GM18870 (cell line): ENCODE measurements around the gene ADGRV1.
"Not testable (repeated sequence)": the region's sequence is repeated elsewhere in the genome, so short reads cannot be mapped to it uniquely, and the experiment has no call there.

Experiments used
- ATAC-seq: cut with Tn5 transposase; IDR thresholded peaks from one replicate; pipeline ENCODE4 v1.9.1; 2021; ENCODE audit warnings: moderate library complexity; ENCODE audit not compliant: unreplicated experiment

The ADGRV1 gene

DNA sequence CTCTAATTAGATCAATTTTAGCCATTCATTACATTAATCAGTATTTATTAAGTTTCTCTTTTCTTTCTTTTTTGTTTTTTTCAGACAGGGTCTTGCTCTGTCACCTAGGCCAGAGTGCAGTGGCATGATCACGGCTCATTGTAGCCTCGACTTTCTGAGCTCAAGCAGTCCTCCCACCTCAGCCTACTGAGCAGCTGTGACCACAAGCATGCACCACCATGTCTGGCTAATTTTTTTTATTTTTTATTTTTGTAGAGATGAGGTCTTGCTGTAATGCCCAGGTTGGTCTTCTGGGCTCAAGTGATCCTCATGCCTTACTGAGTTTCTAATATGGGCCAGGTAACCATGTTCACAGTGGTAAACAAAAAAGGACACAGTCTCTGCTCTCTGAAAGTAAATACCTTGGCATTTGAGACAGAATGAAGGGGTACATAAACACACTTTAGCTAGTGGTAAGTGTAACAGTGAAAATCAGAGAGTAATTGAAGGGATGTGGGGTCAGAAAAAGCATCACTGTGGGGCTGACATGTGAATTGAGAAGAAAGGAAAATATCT is 336.3 kb downstream of the ADGRV1 start:
- ATAC-seq = no peak

DNA sequence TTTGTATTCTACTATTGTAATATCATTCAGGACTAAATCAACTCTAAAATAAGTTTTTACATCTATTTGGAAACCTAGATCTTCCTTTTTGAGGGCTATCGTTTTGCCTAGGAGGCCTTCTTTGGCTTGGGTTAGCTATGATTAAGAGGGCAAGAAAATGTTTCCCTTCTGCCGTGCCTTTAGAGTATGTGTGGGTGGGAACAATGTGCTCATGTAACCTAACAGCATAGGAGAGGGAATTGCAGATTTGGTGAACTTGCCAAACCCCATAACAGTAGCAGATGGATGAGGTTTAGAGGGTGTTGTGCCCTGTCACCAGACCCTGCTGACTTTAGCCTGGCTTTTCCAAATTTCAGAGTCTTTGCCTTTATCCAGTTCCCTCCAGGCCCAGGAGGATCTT is 339.0 kb downstream of the ADGRV1 start:
- no peak for ATAC-seq

DNA sequence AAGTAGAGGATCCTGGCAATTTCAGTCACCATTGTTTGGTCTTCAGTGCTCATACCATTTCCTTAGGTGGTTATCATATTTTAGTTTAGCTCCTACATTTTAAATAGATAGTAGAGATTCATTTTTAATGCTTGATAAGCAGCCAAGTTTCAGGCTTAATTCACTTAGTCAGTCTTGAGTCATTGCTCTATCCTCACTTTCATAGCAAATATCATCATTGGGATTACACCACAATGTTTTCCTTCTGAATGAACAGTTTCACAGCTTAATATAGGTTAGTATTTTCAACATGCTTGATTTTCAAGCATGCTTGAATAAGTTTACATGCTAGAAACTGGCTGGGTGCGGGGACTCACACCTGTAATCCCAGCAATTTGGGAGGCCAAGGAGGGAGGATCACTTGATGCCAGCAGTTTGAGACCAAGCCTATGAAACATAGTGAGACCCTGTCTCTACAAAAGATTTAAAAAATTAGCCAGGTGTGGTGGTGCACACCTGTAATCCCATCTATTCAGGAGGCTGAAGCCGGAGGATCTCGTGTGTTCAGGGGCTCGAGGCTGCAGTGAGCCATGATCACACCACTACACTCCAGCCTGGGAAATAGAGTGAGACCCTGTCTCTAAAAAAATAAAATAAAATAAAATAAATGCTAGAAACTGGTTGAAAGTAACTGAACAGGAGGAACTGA is 339.9 kb downstream of the ADGRV1 start:
- no peak for ATAC-seq

DNA sequence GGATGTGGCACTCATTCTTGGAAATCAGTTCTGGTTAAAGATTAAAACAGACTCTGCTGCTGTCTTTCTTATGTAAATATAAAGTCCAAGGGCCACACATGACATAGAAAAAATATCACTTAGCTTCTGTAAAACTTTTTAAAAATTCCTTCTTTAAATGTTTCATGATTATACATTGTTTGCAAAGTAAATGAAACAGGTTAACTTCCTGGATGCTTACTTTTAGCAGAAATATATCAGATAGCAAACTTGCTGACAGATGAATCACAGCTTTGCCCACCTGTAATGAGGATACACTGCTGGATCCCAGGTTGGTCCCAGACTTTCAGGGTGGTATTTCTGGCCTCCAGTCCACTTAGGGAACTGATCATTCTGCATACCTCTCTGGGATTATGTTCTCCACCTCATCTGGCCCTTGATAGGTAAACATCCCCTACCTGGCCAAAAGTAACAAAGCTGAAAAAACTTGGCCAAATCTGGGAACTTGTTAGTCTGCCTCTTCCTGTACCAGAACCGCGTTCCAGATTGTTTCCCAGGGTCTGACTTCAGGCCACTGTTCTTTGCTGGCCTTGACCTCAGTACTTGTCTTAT is 340.5 kb downstream of the ADGRV1 start:
- no peak for ATAC-seq

DNA sequence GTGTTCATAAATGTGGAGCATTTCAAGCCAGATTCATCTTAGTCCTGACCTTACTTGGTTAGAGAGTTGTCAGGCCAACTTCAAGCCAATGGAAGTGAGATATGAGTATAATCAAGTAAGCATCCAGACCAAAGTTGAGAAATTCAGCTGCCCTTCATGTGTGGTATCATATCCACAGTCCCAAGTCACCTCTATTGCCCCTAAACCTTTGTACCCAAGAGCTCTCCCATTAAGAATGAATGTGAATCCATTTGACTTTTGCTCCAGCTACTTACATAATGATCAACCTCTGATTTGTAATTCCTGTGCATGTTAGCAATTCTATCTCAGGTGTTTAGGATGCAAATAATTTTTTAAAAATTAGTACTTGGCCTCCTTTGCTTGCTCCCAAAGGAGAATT is 342.7 kb downstream of the ADGRV1 start:
- no peak for ATAC-seq

DNA sequence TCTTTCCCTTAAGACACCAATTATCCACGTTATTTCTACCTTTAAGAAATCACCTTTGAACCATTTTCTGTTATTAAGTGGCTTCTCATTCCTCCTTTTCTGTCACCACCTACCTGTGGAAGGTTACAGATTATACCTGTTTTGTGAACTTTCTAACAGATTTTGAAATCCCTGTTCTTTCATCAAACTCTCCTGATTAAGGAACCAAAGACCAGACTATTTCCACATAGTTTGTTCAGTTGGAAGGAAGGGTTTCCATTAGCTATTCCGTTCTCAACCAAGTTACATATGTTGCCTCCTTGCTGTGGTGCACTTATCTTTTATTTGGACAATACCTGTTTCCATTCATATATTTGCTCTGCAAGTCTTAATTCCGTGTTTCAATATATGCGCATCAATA is 343.6 kb downstream of the ADGRV1 start:
- no peak for ATAC-seq

DNA sequence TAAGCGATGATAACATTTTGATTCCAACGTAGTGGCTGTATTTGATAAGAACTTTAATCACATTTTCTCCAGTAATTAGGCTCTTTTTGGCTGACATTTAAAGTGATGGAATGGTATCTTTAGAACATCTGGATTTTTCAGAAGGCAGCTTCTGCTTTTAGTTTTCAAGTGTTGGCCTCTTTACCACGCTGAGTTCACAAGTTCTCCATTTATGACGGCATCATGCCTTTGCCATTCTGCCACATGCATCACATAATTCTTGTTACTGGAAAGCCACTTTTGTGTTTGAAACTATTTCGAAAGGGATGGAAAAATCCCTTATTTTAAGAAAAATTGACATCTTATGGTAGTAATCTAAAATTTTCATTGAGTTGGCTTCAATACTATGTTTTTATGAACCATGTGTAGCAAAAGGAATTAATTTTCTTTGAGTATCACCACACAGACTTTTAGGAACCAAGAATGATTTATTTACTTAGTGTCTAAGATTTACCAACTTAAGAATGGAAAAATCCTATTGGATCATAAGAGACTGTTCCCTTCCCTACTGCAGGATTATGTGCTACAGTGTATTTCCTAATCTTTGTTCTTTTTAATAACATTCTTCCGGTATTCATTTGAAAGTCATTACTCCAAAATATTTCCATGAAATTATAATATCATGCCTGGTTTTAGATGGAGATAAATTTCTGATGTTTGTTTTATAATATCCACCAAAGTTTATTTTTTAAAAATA is 344.2 kb downstream of the ADGRV1 start:
- ATAC-seq = no peak

DNA sequence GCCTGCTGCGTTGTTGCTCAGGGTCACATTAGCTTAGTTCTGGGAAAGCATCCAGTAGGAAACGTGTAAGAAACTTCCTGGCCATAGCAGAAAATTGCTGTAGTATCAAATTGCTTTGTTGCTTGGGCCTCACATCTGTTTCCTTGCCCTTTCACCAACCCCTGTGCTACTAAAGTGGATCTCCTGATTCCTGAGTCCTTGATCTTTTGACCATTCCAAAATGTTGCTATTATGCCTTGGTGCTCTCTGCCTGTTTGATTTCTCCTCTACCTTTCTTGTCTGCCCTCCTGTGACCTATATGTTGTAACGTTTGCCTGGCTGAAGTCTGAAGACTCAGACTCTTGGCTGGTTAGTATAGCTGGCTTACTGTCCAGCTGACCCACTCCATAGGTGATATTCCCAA is 350.5 kb downstream of the ADGRV1 start:
- no peak for ATAC-seq

DNA sequence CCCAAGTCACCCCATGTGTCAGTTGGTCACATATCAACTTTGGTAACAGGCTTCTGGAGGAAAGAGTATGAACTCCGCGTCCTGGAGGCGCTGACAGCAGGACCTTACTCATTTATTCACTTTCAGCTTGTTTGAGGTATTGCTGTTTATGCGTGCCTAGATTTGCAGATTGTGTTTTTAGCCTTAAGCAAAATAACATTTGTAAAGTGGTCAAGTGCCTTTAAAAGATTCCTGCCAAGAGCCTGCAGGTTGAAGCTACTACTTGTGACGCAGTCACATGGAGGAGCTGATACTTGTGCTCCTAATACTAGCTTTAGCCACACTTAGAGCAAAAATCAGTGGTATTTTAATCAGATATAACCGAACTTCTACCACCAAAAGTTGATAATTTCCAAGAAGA is 351.3 kb downstream of the ADGRV1 start:
- no peak for ATAC-seq

DNA sequence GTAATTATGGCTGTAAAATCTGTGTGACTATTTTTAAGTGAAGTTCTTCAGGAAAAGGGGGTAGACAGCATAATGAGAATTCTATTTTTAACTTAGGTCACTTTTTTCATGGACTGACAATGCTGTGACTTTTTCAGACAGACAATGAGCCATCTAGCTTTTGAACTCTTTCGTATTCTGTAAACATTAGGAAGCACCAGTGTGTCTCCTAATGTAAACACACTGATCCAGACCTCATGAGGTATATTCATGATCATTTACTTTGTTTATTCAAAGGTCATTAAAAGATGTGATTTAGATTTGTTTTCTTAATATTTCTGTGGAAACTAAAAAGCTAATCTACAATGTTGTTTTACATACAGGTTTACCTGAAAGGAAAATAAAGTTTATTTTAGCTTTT is 352.6 kb downstream of the ADGRV1 start:
- ATAC-seq = no peak

DNA sequence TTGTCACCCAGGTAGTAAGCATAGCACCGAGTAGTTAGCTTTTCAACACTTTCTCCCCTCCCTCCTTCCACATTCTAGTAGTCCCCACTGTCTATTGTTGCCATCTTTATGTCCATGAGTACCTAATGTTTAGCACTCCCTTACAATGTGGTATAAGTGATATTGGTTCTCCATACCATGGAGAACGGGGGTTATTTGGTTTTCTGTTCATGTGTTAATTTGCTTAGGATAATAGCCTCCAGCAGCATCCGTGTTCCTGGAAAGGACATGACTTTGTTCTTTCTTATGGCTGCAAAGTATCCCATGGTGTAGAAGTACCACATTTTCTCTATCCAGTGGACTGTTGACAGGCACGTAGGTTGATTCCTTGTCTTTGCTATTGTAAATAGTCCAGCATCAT is 353.9 kb downstream of the ADGRV1 start:
- no peak for ATAC-seq

DNA sequence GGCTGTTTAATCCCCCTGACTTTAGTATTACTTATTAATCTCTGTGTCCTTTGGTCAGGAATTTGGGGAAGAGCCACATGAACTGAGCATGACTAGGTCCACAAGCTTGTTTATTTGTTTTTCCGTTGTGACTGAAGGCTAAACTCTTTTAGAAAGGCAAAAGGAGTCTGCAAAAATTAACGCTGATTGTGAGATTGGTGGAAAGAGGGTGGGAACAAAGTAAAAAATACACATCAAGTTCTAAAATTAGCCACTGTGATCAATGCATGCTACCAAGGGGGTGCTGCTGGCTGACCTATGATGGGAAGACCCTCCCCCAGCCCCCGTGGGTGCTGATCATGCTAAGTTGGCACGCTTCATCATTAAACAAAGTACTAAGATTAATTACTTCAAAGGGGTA is 356.8 kb downstream of the ADGRV1 start:
- ATAC-seq = no peak

DNA sequence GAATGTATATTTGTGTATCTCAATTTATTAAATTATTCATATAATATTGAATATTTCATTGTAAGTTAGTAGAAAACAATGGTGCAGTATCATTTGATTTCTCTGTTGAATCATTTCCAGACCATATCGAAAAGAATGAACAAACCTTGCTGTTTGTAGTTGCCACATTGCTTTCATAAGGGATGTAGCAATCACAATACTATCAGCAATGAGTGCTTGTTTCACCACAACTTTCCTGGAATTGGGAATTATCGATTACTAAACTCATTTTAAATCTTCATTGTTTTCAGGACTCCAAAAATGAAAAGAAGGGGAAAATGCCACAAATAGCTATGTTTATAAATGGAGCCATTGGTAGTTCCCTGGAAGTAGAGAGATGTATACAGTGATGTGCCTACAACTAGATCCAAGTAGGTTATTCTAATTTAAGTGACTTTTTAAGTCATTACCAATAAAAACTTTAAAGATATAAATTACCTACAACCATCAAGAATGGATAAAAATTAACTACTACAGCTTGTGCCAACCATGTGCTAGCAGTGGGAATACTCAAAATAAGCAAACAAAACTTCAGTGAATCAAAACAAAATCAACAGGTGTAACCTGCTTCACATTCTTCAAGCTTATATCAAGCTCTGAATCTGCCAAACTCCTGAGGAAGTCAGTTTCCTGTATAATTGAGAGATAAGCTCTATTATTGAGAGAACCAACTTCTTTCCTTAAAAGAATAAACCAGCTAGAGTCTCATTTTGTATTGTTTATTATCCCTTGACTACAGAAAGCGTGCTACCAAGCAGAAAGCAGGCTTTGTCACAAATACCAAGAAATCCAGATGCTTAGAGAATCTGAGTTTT is 358.6 kb downstream of the ADGRV1 start:
- ATAC-seq = no peak

DNA sequence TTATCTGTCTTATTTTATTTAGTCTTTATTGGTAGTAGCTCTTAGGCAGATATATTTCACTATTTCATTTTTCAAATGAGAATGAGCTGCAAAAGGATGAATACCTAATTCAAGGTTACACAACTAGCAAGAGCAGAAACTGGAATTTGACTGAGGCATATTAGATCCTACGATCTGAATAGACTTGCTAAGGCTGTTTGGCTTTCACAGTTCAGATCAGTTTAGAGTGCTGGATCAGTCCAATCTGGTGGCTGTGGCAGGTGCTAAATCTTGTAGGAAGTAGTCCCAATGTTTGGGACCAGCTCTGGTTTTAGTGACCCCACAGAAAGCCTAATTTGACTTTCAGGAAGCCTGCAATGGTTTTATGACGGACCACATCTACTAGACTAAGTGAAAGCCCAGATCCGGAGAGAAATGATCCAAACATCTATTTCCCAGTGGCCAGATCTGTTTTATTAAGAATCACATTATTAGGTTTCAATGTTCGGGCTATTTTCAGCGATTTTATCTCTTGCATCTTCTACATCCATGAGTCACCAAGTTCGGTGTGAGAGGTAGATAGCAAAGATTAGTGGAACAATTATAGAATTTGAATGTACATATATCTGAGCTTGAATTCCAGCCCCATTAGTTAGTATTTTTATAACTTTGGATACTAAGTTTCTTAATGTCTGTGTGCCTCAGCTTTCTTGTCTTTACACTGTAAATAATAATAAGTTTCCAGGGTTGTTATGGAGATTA is 359.5 kb downstream of the ADGRV1 start:
- no peak for ATAC-seq

DNA sequence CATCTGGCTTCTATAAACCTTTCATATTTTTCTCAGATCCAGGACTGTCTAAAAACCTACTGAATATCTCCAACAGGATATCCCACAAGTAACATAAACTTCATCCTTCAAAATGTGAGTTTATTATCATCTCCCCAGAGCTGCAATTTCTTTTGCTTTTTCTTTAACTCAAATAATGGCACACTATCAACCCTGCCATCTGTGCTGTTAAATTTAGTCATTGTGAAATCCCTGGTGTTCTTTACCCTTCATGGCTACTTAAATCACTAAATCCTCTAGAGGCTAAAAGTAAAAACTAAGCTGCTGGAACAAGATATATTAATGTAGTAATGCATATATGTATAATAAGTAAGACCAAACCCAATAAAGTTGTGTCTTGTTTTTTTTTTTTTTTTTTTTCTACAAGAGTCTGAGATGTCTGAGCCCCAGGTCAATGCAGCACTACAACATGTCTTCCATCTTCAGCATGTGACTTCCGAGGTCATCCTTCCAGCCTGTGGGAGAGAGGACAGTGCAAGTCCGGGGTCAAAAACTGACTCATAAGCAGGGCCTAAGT is 362.9 kb downstream of the ADGRV1 start:
- no peak for ATAC-seq

DNA sequence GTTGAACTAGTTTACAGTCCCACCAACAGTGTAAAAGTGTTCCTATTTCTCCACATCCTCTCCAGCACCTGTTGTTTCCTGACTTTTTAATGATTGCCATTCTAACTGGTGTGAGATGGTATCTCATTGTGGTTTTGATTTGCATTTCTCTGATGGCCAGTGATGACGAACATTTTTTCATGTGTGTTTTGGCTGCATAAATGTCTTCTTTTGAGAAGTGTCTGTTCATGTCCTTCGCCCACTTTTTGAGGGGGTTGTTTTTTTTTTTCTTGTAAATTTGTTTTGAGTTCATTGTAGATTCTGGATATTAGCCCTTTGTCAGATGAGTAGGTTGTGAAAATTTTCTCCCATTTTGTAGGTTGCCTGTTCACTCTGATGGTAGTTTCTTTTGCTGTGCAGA is 365.6 kb downstream of the ADGRV1 start:
- not testable (repeated sequence) for ATAC-seq

DNA sequence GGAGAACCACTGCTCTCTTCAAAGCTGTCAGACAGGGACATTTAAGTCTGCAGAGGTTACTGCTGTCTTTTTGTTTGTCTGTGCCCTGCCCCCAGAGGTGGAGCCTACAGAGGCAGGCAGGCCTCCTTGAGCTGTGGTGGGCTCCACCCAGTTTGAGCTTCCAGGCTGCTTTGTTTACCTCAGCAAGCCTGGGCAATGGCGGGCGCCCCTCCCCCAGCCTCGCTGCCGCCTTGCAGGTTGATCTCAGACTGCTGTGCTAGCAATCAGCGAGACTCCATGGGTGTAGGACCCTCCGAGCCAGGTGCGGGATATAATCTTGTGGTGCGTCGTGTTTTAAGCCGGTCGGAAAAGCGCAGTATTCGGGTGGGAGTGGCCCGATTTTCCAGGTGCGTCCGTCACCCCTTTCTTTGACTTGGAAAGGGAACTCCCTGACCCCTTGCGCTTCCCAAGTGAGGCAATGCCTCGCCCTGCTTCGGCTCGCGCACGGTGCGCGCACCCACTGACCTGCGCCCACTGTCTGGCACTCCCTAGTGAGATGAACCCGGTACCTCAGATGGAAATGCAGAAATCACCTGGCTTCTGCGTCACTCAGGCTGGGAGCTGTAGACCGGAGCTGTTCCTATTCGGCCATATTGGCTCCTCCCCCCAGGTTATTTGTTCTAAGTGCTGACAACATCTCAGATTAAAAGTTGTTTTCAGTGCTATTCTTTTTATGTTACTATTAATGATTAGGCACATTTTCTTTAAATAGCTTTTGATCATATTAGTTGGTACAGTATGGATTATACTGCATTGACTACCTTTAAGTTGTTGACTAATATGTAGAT is 370.6 kb downstream of the ADGRV1 start:
- ATAC-seq = not testable (repeated sequence)

DNA sequence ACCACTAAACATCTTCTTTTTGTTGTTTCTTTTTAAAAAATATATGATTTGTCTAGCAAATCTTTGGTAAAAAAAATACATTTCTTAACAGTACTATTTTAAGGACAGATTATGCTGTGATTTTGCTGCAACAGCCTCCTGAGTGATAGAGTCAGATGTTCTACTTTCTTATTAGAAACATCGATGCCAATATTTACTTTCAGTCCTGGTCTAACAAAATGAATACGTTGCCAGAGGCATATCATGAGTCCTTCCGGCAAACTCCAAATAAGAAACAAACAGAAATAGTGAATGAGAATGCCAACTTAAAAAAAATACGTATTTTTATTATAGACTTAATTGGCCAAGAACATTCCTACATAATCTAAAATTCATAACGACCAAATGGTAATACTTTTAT is 371.5 kb downstream of the ADGRV1 start:
- ATAC-seq = no peak

DNA sequence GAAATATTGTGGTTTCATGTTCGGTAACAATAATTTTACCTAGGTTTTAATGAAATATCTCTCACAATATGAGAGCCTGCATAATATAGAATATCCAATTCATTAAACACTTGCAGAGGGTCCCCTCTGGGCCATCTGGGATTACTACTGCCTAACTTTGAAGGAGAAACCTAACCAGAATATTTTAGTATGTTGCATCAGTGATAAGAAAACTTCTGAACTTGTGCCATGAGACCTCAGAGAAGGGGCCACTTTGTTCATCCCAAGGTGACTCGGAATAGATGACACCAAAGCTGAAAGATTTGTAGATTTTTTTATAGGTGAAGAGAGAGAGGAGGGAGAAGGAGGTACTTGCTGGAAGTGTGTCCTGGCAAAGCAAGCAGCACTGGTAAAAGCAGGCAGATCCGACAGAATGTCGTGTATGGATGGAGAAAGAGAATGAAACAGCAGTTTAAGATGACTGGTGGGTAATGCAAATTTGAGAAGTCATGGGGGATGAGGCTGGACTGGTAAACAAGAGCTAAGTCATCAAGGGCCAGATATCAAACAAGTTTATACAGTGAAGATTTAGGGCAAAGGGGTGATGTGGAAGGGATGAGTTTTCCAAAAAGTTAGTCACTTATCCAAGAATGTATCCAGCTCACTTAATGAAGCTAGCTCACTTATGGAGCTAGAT is 372.3 kb downstream of the ADGRV1 start:
- ATAC-seq = no peak
